ENCODE results near the gene LTB.

DNA sequence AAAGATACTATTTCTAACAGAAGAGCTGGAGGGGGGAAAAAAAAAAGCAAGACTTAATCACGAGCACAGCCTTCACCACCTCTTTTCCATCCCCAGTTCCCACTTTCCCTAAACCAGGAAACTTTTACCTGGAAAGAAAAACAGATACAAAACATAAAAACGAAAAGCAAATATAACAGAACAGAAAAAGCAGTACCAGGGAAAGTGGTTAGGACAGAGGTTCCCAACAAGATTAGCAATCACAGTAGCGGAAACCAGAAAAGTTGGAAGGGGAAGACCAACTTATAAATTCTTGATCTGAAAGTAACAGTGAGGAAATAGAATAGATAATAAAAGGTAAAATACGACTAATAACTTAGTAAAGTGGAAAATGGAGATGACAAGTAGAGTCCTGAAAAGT is 41.6 kb downstream of the LTB start:
- no peak for TF ChIP-seq POLR2AphosphoS5 (IDR thresholded peaks at IDR 0.05)
- TF ChIP-seq, protein P1, sequence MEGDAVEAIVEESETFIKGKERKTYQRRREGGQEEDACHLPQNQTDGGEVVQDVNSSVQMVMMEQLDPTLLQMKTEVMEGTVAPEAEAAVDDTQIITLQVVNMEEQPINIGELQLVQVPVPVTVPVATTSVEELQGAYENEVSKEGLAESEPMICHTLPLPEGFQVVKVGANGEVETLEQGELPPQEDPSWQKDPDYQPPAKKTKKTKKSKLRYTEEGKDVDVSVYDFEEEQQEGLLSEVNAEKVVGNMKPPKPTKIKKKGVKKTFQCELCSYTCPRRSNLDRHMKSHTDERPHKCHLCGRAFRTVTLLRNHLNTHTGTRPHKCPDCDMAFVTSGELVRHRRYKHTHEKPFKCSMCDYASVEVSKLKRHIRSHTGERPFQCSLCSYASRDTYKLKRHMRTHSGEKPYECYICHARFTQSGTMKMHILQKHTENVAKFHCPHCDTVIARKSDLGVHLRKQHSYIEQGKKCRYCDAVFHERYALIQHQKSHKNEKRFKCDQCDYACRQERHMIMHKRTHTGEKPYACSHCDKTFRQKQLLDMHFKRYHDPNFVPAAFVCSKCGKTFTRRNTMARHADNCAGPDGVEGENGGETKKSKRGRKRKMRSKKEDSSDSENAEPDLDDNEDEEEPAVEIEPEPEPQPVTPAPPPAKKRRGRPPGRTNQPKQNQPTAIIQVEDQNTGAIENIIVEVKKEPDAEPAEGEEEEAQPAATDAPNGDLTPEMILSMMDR (IDR thresholded peaks at IDR 0.05; ENCODE audit: poor library complexity, severe bottlenecking): no peak
